ENCODE results near the gene RASGRF2. TPM values are rescaled to one million over a fixed set of nuclear protein-coding genes. Genes with fewer than 3 reads are reported as not detected.

The RASGRF2 gene
- total and polyA plus RNA-seq, 2 of the 8 experiments (the other 6 are each of a cell fraction or from before 2014, with no cell fraction given), result 2.6 to 29.5 TPM

DNA sequence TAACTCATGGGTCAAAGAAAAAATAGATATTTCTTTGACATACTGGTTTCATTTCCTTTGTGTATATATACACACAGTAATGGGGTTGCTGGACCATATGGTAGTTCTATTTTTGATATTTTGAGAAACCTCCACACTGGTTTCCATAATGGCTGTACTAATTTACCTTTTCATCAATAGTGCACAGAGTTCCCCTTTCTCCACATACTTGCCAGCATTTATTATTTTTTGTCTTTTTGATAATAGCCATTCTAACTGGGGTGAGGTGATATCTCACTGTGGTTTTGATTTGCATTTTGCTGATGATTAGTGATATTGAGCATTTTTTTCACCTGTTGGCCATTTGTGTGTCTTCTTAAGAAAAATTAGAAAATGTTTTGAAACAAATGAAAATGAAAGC is 194.6 kb downstream of the RASGRF2 start:
- H3K4ac ChIP-seq (replicated peaks; ENCODE audit: insufficient read length, low read depth, low read length), result no peak overlapping the region
- H4K5ac ChIP-seq (ENCODE audit: insufficient read length, low read depth, low read length), result no peak overlapping the region
- no peak overlapping the region for H2BK20ac ChIP-seq (ENCODE audit: low read length)
- ChIA-PET POLR2A (ENCODE audit: partially characterized antibody) (no interaction called here), CTCF (ENCODE audit: partially characterized antibody) (no interaction called here)
- 0 out of 7 replicates have a peak, but pooled peaks cover 0 to 2% (median 0%) of the 10 kb centered on the region in 4 experiments for H3K4me1 ChIP-seq (replicated peaks in 1 of 4; ENCODE audit: control insufficient read depth in 3 of 4, insufficient read depth in 4 of 4, low read length in 3 of 4)
- H2BK15ac ChIP-seq (ENCODE audit: low read length), result no peak overlapping the region
- no peaks in the 10 kb centered on the region for H3K27me3 ChIP-seq (replicated peaks in 1 of 4; ENCODE audit: control insufficient read depth in 3 of 4, extremely low read depth in 1 of 4, insufficient read depth in 3 of 4, low read length in 3 of 4)
- H3K18ac ChIP-seq (ENCODE audit: extremely low read depth, low read length), result no peak overlapping the region
- H4K20me1 ChIP-seq (replicated peaks in 1 of 2; ENCODE audit: control insufficient read depth in 1 of 2, insufficient read depth in 2 of 2, low read length in 2 of 2), result no peaks in the 10 kb centered on the region
- no peak overlapping the region for H3K4me3 ChIP-seq (ENCODE audit: extremely low read depth in 1 of 4, insufficient read depth in 2 of 4, low read depth in 3 of 4, low read length in 4 of 4)
- H3K9ac ChIP-seq (replicated peaks in 1 of 4; ENCODE audit: extremely low read depth in 1 of 4, low read depth in 3 of 4, low read length in 3 of 4), result no peak overlapping the region
- no peaks in the 10 kb centered on the region for H3K23me2 ChIP-seq (ENCODE audit: low read depth, low read length)
- H2BK12ac ChIP-seq (ENCODE audit: low read depth, low read length), result no peak overlapping the region
- no peak overlapping the region for H4K91ac ChIP-seq (replicated peaks; ENCODE audit: insufficient read length, low read length)
- H3K56ac ChIP-seq (replicated peaks; ENCODE audit: insufficient read length, low read depth, low read length), result no peak overlapping the region
- no peak overlapping the region for H2AK5ac ChIP-seq (ENCODE audit: low read depth, low read length)
- H3K79me2 ChIP-seq (ENCODE audit: control insufficient read depth in 1 of 2, insufficient read depth in 2 of 2, low read length in 2 of 2), result no peaks in the 10 kb centered on the region
- H3K9me3 ChIP-seq (ENCODE audit: insufficient read depth in 2 of 2, low read depth in 1 of 2, low read length in 1 of 2), result no peaks in the 10 kb centered on the region
- no peak overlapping the region for H3K23ac ChIP-seq (ENCODE audit: insufficient read length)
- no peak for FAIRE-seq
- H2AFZ ChIP-seq (ENCODE audit: low read length), result no peak overlapping the region
- DNase-seq (ENCODE audit: low read depth in 1 of 2, low spot score in 2 of 2), result no peak
- no peak overlapping the region for H3K4me2 ChIP-seq (ENCODE audit: insufficient read depth in 1 of 2, low read depth in 2 of 2, low read length in 2 of 2)
- H2BK120ac ChIP-seq (replicated peaks; ENCODE audit: low read depth, low read length), result no peak overlapping the region
- no peak overlapping the region for H4K8ac ChIP-seq (ENCODE audit: extremely low read depth, insufficient read depth, low read length)
- H3K27ac ChIP-seq (ENCODE audit: low read depth, low read length), result no peak overlapping the region
- no peaks in the 10 kb centered on the region for H3K79me1 ChIP-seq (ENCODE audit: low read depth, low read length)
- no peak overlapping the region for H3K14ac ChIP-seq (ENCODE audit: insufficient read length)
- H2BK5ac ChIP-seq (ENCODE audit: low read depth, low read length), result no peak overlapping the region
- H3K36me3 ChIP-seq (ENCODE audit: control insufficient read depth in 2 of 4, insufficient read depth in 4 of 4, low read length in 3 of 4), result no peaks in the 10 kb centered on the region
- TF ChIP-seq TAF7 (optimal IDR thresholded peaks at IDR 0.05; ENCODE audit: borderline replicate concordance, low read depth, low read length), result no peak
- TF ChIP-seq CTCF (IDR thresholded peaks at IDR 0.05; ENCODE audit: control extremely low read depth in 1 of 3, insufficient read depth in 1 of 3, low read depth in 1 of 3, low read length in 3 of 3), result no peak
- TF ChIP-seq KDM5A (IDR thresholded peaks at IDR 0.05; ENCODE audit: low read length), result no peak
- TF ChIP-seq RAD21 (IDR thresholded peaks at IDR 0.05 in 1 of 2, conservative IDR thresholded peaks at IDR 0.05 in 1 of 2; ENCODE audit: low read depth in 2 of 2, low read length in 2 of 2), result no peak
- TF ChIP-seq, protein P1, sequence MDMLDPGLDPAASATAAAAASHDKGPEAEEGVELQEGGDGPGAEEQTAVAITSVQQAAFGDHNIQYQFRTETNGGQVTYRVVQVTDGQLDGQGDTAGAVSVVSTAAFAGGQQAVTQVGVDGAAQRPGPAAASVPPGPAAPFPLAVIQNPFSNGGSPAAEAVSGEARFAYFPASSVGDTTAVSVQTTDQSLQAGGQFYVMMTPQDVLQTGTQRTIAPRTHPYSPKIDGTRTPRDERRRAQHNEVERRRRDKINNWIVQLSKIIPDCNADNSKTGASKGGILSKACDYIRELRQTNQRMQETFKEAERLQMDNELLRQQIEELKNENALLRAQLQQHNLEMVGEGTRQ (IDR thresholded peaks at IDR 0.05; ENCODE audit: low read length), result no peak
- no peak for TF ChIP-seq NANOG (IDR thresholded peaks at IDR 0.05; ENCODE audit: insufficient read depth, low read depth, low read length, poor library complexity, severe bottlenecking)
- TF ChIP-seq HDAC2 (IDR thresholded peaks at IDR 0.05; ENCODE audit: borderline replicate concordance in 1 of 2, low read depth in 2 of 2, low read length in 2 of 2), result no peak
- TF ChIP-seq CEBPB (IDR thresholded peaks at IDR 0.05; ENCODE audit: low read depth, low read length), result no peak
- no peak for TF ChIP-seq BACH1 (IDR thresholded peaks at IDR 0.05; ENCODE audit: low read length)
- TF ChIP-seq TBP (IDR thresholded peaks at IDR 0.05; ENCODE audit: low read depth, low read length), result no peak
- no peak for TF ChIP-seq CREB1 (IDR thresholded peaks at IDR 0.05)

All from H1 (cell line).